G401.6 (cell line): ENCODE measurements around the gene RPRD1B.
"Not testable (repeated sequence)": the region's sequence is repeated elsewhere in the genome, so short reads cannot be mapped to it uniquely, and the experiment has no call there.

ENCODE experiments used
- FAIRE-seq: peaks from 2 replicates; lab custom pipeline; 2012; peaks lifted over from hg19 to GRCh38; lab: Jason Lieb, UNC

RPRD1B gene

GRCh38 chr20:38107386-38107785 lies 73.8 kb downstream of the RPRD1B start:
- FAIRE-seq, result not testable (repeated sequence)

- not testable (repeated sequence) for FAIRE-seq
Observed at GRCh38 chr20:38107916-38108315, 74.4 kb downstream of the RPRD1B start.

GRCh38 chr20:38108438-38108985 lies 75.0 kb downstream of the RPRD1B start:
- no peak for FAIRE-seq

DNA sequence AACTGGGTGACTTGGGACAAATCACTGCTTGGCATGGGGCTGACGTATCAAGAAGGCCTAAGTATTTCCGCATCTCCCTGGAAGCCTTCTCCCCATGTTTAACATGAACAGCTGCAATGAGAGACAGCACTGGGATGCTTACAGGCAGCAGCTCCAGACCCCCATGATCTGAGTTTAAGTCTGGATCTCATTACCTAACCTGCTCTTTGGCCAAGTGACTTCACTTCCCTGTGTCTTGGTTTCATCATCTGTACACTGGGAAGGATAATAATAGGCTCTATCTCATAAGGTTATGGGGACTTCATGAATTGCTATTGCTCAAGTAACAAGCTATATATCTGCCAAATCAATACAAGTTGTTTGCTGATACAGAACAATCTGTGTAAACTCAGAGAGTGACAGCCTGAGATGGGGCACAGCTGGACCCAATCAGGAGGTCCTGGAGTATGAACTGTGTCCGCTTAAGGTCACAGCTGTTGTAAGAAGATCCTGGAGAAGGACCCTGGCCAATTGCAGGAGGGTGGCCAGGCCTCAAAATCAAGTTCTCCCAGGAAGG lies 75.5 kb downstream of the RPRD1B start:
- no peak for FAIRE-seq

DNA sequence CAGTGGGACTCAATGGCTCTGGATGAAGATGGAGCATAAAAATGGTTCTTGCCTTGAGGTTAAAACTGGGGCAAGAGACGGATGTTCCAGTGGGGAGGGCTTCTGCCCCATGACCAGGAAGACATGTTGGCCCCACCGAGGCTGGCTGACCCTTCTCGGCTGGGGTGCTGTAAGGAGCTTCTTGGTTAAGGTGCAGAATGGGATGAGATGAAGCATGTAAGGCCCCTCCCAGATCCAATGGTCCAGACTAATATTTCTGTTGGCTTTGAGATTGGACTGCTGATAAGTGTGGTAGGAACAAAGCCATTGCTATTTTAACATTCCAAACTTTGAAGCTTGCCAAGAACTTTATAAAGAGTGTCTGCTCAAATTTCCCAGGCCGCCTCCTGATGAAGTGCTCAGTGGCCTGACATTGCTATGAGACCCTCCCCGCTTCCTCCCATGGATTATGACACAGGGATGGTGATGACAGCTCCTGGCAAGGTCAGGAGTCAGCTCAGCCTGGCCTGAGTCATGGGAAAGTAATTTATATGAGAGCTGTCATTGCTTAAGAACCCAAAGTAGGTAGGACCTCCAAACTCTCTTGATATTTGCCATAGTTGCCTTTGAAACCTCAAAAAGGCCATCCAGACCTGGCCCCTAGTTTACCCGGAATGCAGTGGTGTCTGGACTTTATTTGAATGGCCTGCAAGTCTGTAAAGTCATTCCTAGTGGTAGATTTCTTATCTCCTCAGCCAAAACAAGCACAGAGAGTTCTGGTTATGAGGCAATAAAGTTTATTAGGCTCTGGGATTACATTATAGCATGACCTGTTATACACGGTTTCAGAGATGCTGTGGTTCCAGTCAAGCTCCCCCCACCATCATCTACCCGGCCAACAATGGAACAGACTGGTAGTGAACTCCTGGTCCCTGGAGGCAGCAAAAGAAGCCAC lies 76.3 kb downstream of the RPRD1B start:
- no peak for FAIRE-seq

- FAIRE-seq, result no peak
Observed at GRCh38 chr20:38110525-38111178, 77.1 kb downstream of the RPRD1B start.

DNA sequence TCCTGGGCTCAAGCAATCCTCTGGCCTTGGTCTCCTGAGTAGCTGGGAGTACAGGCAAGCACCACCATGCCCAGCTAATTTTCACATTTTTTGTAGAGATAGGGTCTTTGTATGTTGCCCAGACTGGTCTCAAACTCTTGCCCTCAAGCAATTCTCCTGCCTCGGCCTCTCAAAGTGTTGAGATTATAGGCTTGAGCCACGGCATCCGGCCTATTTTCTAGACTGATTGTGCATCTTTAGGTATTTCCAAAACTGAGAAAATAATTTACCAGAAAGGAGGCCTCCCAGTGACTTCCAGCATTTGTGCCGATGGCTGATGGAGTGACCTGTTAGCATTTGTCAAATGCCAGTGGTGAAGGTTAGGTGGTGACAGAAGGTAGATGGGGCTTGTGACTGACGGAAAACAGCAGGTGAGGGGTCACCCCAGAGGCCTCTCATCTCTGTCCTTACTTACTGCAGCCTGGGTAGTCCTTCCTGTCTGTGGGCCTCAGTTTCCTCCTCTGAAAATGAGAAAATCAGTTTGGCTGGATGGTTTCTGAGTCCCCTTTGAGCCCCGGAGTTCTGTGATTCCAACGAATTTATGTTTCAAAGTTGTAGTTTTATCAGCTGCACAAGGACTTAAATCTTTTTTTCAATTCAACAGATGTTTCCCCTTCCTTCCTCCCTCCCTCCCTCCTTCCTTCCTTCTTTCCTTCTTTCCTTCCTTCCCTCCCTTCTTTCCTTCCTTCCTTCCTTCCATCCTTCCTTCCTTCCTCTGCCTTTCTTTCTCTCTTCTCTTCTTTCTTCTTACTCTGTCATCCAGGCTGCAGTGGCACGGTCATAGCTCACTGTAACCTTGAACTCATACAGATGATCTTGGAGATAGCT lies 78.1 kb downstream of the RPRD1B start:
- FAIRE-seq, result no peak

GRCh38 chr20:38112261-38112929 lies 78.8 kb downstream of the RPRD1B start:
- FAIRE-seq, result no peak

DNA sequence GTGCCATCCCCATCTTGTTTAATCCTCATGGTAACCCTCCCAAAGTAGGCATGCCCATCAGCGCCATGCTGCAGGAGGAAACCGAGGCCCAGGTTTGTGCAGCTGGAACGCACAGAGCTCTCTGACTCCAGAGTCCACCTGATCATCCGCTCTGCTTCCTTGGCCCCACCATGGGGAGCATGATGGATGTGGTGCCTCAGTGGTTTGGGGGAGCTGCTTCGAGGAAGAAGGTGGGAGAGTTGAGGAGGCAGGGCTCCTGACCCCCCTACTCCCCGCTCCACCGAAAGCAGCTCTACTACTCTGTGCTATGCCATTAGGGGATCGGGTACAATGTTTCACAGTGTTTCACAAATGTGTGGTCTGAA lies 79.4 kb downstream of the RPRD1B start:
- FAIRE-seq, result no peak

DNA sequence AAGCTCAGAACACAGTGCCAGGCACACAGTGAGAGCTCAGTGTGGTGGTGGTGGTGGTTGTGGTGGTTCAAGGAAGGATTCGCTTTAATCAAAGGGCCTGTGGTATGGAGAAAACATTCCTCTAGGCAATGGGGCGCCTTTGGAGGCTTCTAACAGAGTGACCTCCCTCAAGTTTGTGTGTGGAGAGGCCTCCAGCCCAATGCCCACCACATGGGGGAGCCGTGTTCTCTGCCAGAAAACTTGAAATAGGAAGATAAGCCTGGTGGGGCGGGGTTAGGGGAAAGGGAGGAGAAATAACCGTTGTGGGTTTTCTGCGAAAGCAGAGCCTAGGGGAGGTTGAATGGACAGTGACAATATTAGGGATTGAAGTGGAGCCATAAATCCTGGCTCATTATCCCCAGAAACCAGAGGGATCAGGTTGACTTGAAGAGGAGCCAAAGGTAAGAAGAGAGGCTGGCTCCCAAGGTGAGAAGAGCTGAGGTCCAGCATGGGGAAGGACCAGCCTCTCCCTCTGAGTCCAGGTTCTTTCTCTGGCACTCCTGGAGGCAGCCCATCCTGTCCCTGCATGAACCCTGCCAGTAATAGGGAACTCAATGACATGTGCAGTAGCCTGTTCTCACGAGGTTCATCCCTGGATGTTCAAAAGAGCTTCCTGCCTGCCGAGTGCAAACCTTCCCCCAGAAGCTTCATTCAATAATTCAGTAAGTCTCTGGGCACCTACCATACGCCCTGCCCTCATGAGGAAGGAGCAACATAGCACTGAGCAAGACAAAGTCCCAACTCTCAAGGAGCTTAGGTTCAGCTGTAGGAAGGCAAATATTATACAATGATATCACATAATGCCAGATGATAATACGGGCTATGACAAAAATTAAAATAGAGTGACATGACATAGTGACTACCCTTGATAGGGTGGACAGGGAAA lies 80.1 kb downstream of the RPRD1B start:
- FAIRE-seq, result no peak

- no peak for FAIRE-seq
Observed at GRCh38 chr20:38114353-38114791, 80.8 kb downstream of the RPRD1B start.

- FAIRE-seq, result no peak
Observed at GRCh38 chr20:38115205-38115604, 81.7 kb downstream of the RPRD1B start.

- FAIRE-seq, result no peak
Observed at GRCh38 chr20:38115896-38116295, 82.3 kb downstream of the RPRD1B start.

GRCh38 chr20:38116409-38117165 lies 83.0 kb downstream of the RPRD1B start:
- no peak for FAIRE-seq

DNA sequence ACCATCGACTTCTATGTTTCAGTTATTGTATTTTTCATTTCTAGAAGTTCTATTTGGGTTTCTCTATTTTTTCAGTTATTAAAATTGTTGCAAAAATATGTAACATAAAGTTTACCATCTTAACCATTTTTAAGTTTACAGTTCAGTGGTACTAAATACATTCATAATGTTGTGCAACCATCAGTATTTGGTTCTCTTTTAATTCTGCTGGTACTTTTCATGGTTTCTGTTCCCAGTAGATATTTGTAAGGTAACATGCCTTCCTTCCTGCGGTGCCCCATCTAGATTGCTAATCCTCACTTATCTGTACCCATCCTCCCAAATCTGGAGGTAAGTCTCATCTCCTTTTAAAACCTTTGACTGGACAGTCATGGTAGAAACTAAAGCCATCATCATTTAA lies 83.7 kb downstream of the RPRD1B start:
- no peak for FAIRE-seq

DNA sequence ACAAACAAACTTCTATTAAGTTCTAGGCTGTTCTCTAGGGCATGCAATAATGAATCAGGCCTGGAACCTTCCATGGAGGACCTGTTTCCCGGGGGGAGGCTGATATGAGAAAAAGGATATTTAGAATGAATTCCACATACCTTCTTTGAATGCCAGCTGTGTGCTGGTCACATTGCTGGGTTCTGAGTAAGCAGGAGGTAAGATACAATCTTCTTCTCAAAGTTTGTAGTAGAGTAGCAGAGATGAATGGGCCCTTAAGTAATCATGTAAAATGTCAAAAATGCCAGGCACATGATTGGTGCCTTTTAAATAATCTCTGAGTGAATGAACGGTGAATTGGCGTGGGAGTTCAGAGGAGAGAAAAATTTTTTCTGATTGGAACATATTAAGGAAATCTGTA lies 84.1 kb downstream of the RPRD1B start:
- no peak for FAIRE-seq

GRCh38 chr20:38119446-38119845 lies 85.9 kb downstream of the RPRD1B start:
- FAIRE-seq, result no peak

- FAIRE-seq, result no peak
Observed at GRCh38 chr20:38120625-38120988, 87.1 kb downstream of the RPRD1B start.

- FAIRE-seq, result no peak
Observed at GRCh38 chr20:38121741-38122140, 88.2 kb downstream of the RPRD1B start.
